HEK293 (cell line): ENCODE measurements around the gene NEAT1.

ENCODE experiments used
- CTCF ChIA-PET: fragments of 350-600 bp; formaldehyde crosslinking; extraction: SDS; loops from one replicate; lab custom pipeline; 2021; ENCODE audit warnings: antibody characterized with exemption; lab: Yijun Ruan, JAX
- POLR2A ChIA-PET: fragments of 300-600 bp; formaldehyde crosslinking; extraction: SDS; loops from one replicate; lab custom pipeline; 2020; ENCODE audit warnings: antibody characterized with exemption, inconsistent platforms; lab: Yijun Ruan, JAX
- H3K27ac ChIP-seq: fragments of 200-500 bp; sonication (Bioruptor generic); 2 replicates; pipeline ENCODE4 v1.5.1; 2014; ENCODE audit warnings: low read depth, low read length, control low read depth, inconsistent platforms; ENCODE audit errors: extremely low read depth
- H3K36me3 ChIP-seq, 2 experiments: fragments of 200-500 bp in 1 of 2; sonication (Bioruptor generic) in 1 of 2; 1 replicate in 1 of 2; 2 replicates in 1 of 2; pipeline ENCODE4 v1.5.1; 2014 to 2017; ENCODE audit warnings: inconsistent platforms in 2 of 2, low read length in 2 of 2; ENCODE audit not compliant: control insufficient read depth in 2 of 2, insufficient read depth in 1 of 2
- H3K4me1 ChIP-seq: fragments of 200-500 bp; sonication (Bioruptor generic); 2 replicates; pipeline ENCODE4 v1.5.1; 2014; ENCODE audit warnings: mild to moderate bottlenecking, low read length, inconsistent platforms; ENCODE audit not compliant: control insufficient read depth, insufficient read depth
- H3K4me3 ChIP-seq: 2 replicates; pipeline ENCODE4 v1.5.1; 2011; ENCODE audit warnings: low read depth, mild to moderate bottlenecking, control low read depth, low read length, moderate library complexity
- H3K9me3 ChIP-seq: fragments of 200-500 bp; sonication (Bioruptor generic); 2 replicates; pipeline ENCODE4 v1.5.1; 2014; ENCODE audit warnings: low read depth, low read length, inconsistent platforms; ENCODE audit not compliant: control insufficient read depth, insufficient read depth
- GLIS1 ChIP-seq: fragments of 450-650 bp; formaldehyde crosslinking; IDR thresholded peaks from 2 replicates; pipeline ENCODE4 v1.5.1; 2016; ENCODE audit warnings: missing biosample characterization, missing genetic modification characterization
- GLIS2 ChIP-seq: fragments of 450-650 bp; formaldehyde crosslinking; IDR thresholded peaks from 2 replicates; pipeline ENCODE4 v1.5.1; 2016; ENCODE audit warnings: missing biosample characterization, missing genetic modification characterization
- HOXD13 ChIP-seq: sonication (generic); formaldehyde crosslinking; IDR thresholded peaks from 2 replicates; pipeline ENCODE4 v1.8.0; 2022; ENCODE audit warnings: missing genetic modification reagents, borderline replicate concordance
- OVOL3 ChIP-seq: fragments of 450-650 bp; formaldehyde crosslinking; IDR thresholded peaks from 2 replicates; pipeline ENCODE4 v1.5.1; 2016; ENCODE audit warnings: missing biosample characterization, missing genetic modification characterization
- REPIN1 ChIP-seq: fragments of 450-650 bp; formaldehyde crosslinking; IDR thresholded peaks from 2 replicates; pipeline ENCODE4 v1.5.1; 2017; ENCODE audit warnings: missing biosample characterization, missing genetic modification characterization, low read depth
- SCRT2 ChIP-seq: fragments of 450-650 bp; formaldehyde crosslinking; IDR thresholded peaks from 2 replicates; pipeline ENCODE4 v1.5.1; 2016; ENCODE audit warnings: missing biosample characterization, missing genetic modification characterization
- SP2 ChIP-seq: fragments of 450-650 bp; formaldehyde crosslinking; IDR thresholded peaks from 2 replicates; pipeline ENCODE4 v1.5.1; 2016; ENCODE audit warnings: missing biosample characterization, missing genetic modification characterization
- TRIM28 ChIP-seq: IDR thresholded peaks from 2 replicates; pipeline ENCODE4 v1.6.1; 2011; ENCODE audit warnings: low read length, control low read depth, borderline replicate concordance
- YY2 ChIP-seq: fragments of 450-650 bp; formaldehyde crosslinking; IDR thresholded peaks from 2 replicates; pipeline ENCODE4 v1.5.1; 2016; ENCODE audit warnings: missing biosample characterization, missing genetic modification characterization
- ZBTB1 ChIP-seq: fragments of 450-650 bp; formaldehyde crosslinking; IDR thresholded peaks from 2 replicates; pipeline ENCODE4 v1.5.1; 2016; ENCODE audit warnings: missing biosample characterization, missing genetic modification characterization
- ZBTB20 ChIP-seq: fragments of 450-650 bp; formaldehyde crosslinking; IDR thresholded peaks from 2 replicates; pipeline ENCODE4 v1.5.1; 2016; ENCODE audit warnings: missing biosample characterization, missing genetic modification characterization
- ZBTB48 ChIP-seq: fragments of 450-650 bp; formaldehyde crosslinking; IDR thresholded peaks from 2 replicates; pipeline ENCODE4 v1.5.1; 2016; ENCODE audit warnings: missing biosample characterization, missing genetic modification characterization
- ZFHX2 ChIP-seq: fragments of 450-650 bp; formaldehyde crosslinking; conservative IDR thresholded peaks from 2 replicates; pipeline ENCODE4 v1.5.1; 2016; ENCODE audit warnings: missing biosample characterization, missing genetic modification characterization
- ZFP41 ChIP-seq: fragments of 450-650 bp; formaldehyde crosslinking; IDR thresholded peaks from 2 replicates; pipeline ENCODE4 v1.5.1; 2016; ENCODE audit warnings: missing biosample characterization, missing genetic modification characterization, borderline replicate concordance
- ZNF155 ChIP-seq: fragments of 450-650 bp; formaldehyde crosslinking; IDR thresholded peaks from 2 replicates; pipeline ENCODE4 v1.5.1; 2016; ENCODE audit warnings: missing biosample characterization, missing genetic modification characterization
- ZNF223 ChIP-seq: fragments of 450-650 bp; formaldehyde crosslinking; IDR thresholded peaks from 2 replicates; pipeline ENCODE4 v1.5.1; 2016; ENCODE audit warnings: missing biosample characterization, missing genetic modification characterization
- ZNF274 ChIP-seq, 2 experiments: fragments of 200-500 bp in 1 of 2; fragments of 450-650 bp in 1 of 2; sonication (Bioruptor generic) in 1 of 2; formaldehyde crosslinking in 1 of 2; IDR thresholded peaks; 2 replicates each; pipeline versions ENCODE4 v1.5.1 to v1.6.1; 2014 to 2016; ENCODE audit warnings: borderline replicate concordance in 1 of 2, inconsistent platforms in 1 of 2, low read length in 1 of 2, missing biosample characterization in 1 of 2, missing genetic modification characterization in 1 of 2
- ZNF433 ChIP-seq: fragments of 450-650 bp; formaldehyde crosslinking; IDR thresholded peaks from 2 replicates; pipeline ENCODE4 v1.5.1; 2016; ENCODE audit warnings: missing biosample characterization, missing genetic modification characterization, low read depth
- ZNF629 ChIP-seq: fragments of 450-650 bp; formaldehyde crosslinking; IDR thresholded peaks from 2 replicates; pipeline ENCODE4 v1.5.1; 2017; ENCODE audit warnings: missing biosample characterization, missing genetic modification characterization
- ZNF654 ChIP-seq: fragments of 450-650 bp; formaldehyde crosslinking; IDR thresholded peaks from 2 replicates; pipeline ENCODE4 v1.5.1; 2016; ENCODE audit warnings: low read depth, missing biosample characterization, missing genetic modification characterization
- ZNF692 ChIP-seq: fragments of 450-650 bp; formaldehyde crosslinking; IDR thresholded peaks from 2 replicates; pipeline ENCODE4 v1.5.1; 2016; ENCODE audit warnings: missing biosample characterization, missing genetic modification characterization
- ZNF76 ChIP-seq: fragments of 450-650 bp; formaldehyde crosslinking; IDR thresholded peaks from 2 replicates; pipeline ENCODE4; 2016; ENCODE audit warnings: low read depth, missing biosample characterization, missing genetic modification characterization, borderline replicate concordance
- ZNF837 ChIP-seq: fragments of 450-650 bp; formaldehyde crosslinking; IDR thresholded peaks from 2 replicates; pipeline ENCODE4 v1.5.1; 2016; ENCODE audit warnings: missing biosample characterization, missing genetic modification characterization
- TF ChIP-seq, protein P1 (sequence below): fragments of 450-650 bp; formaldehyde crosslinking; IDR thresholded peaks from 2 replicates; pipeline ENCODE4 v1.5.1; 2016; ENCODE audit warnings: missing biosample characterization, missing genetic modification characterization
- TF ChIP-seq, protein P2 (sequence below): fragments of 450-650 bp; formaldehyde crosslinking; IDR thresholded peaks from 2 replicates; pipeline ENCODE4 v1.5.1; 2017; ENCODE audit warnings: missing biosample characterization, mild to moderate bottlenecking, missing genetic modification characterization, moderate library complexity
- TF ChIP-seq, protein P3 (sequence below): fragments of 450-650 bp; formaldehyde crosslinking; IDR thresholded peaks from 2 replicates; pipeline ENCODE4 v1.5.1; 2016; ENCODE audit warnings: missing biosample characterization, missing genetic modification characterization

NEAT1 gene

DNA sequence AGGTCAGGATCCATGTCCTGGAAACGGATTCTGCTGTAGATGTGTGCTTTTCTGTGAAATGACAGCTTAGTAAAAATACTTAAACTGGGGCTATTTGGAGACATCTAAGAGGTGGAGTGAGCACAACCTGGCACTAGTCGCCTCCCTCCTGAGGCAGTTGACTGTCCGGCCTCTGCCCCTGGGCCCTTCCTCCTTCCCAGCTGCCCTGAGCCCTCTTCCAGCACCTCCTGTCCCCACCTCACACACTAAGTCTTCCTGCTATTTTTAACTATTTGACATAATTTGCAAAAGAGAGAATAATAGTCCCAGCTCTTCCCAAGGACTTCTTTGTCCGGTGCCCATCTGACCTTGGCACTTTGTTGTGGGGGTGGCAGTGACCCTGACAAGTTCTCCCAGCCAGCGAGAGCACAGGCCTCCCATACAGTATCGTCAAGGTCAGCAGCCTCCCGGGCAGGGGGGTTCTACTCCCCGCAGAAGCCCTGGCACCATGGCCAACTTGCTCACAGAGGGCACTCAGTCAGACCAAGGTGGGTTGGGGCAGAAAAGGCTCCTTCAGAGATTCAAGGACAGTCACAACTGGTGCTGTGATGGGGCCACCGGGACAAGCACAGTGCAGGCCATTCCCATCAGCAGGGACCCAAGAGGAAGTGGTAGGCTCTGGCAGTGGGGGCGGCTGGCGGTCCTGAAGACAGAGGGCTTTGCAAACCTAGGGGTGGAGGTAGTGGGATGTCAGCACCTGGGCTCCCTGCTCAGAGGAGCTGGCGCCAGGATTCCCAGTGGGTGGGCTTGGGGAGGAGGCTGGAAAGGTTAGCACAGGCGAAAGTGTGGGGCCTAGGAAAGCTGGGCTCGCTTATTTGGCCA is 5.5 kb upstream of the NEAT1 start (continued):
- TF ChIP-seq ZNF274 (IDR thresholded peaks at IDR 0.05; ENCODE audit: low read length) (no peak), ZNF274 (tag by site-specific recombination; IDR thresholded peaks at IDR 0.05; ENCODE audit: borderline replicate concordance) (no peak), SP2 (tag by site-specific recombination) (peak; percentile 29), TRIM28 (0 out of 2 replicates have a peak, but pooled peaks have one; percentile 3), ZNF155 (tag by site-specific recombination) (no peak), ZFHX2 (tag by site-specific recombination) (peak; percentile 77), HOXD13 (CRISPR knock-in tag) (no peak)
- TF ChIP-seq, protein P1, sequence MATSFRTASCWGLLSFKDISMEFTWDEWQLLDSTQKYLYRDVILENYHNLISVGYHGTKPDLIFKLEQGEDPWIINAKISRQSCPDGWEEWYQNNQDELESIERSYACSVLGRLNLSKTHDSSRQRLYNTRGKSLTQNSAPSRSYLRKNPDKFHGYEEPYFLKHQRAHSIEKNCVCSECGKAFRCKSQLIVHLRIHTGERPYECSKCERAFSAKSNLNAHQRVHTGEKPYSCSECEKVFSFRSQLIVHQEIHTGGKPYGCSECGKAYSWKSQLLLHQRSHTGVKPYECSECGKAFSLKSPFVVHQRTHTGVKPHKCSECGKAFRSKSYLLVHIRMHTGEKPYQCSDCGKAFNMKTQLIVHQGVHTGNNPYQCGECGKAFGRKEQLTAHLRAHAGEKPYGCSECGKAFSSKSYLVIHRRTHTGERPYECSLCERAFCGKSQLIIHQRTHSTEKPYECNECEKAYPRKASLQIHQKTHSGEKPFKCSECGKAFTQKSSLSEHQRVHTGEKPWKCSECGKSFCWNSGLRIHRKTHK (tag by site-specific recombination): no peak

DNA sequence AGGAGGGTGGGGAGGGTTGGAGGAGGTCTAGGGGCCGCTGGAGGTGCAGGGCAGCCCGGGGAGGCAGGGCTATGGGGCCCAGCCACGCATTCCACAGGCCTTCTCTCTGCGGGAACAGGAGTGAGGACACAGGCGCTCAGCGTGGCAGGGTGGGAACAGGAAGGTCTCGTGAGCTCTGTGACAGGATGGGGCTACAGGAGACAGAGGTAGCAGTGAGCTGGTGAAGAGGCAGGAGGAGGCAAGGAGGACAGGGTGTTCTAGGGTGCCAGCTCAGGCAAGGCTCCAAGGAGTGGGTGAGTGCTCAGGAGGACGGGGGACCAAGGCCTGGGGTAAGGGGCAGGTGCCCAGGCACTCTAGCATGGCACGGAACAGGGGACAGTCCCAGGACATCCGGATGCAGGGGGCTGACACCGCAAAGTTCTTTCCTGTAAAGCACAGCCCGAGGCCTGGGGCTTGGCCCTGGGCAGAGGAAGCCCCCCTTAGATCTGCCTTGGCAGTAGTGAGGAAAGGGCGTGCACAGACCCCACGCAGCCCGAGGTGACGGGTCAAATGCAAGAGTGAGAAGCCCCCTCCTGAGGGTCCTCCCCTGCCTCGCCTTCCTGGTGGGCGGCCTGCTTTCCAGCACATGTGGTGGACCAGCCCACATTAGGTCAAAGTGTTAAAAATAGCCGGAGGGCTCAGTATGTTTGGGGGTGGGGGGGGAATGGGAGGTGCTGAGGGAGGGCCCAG is 4.7 kb upstream of the NEAT1 start:
- ChIA-PET POLR2A (interaction anchor here (1.0 to 16.9 kb wide), 9 partner anchors 12 to 107 kb away, joined by 3 to 1129 read pairs (median 9); partner anchors contain the start of genes MALAT1, SCYL1 and SLC25A45), CTCF (interaction anchor here (0.7 to 3.9 kb wide), 7 partner anchors 15 to 91 kb away, joined by 3 to 36 read pairs (median 7); partner anchors contain the start of gene MALAT1)
- no peaks in the 10 kb centered on the region for H3K9me3 ChIP-seq
- peaks cover 0 to 7% of the 10 kb centered on the region in 2 experiments; a peak in 1 of 3 replicates for H3K36me3 ChIP-seq
- H3K4me1 ChIP-seq: peaks cover 6% of the 10 kb centered on the region
- H3K27ac ChIP-seq: peak overlapping the region; percentile 98; the same call in 1 of the 2 replicates
- H3K4me3 ChIP-seq: no peak overlapping the region
- no peak for TF ChIP-seq REPIN1
- TF ChIP-seq ZFP41 (tag by site-specific recombination): no peak
- no peak for TF ChIP-seq ZNF629 (tag by site-specific recombination)
- TF ChIP-seq ZNF692 (tag by site-specific recombination): peak; percentile 41; the same call in 1 of the 2 replicates
- TF ChIP-seq, protein P2, sequence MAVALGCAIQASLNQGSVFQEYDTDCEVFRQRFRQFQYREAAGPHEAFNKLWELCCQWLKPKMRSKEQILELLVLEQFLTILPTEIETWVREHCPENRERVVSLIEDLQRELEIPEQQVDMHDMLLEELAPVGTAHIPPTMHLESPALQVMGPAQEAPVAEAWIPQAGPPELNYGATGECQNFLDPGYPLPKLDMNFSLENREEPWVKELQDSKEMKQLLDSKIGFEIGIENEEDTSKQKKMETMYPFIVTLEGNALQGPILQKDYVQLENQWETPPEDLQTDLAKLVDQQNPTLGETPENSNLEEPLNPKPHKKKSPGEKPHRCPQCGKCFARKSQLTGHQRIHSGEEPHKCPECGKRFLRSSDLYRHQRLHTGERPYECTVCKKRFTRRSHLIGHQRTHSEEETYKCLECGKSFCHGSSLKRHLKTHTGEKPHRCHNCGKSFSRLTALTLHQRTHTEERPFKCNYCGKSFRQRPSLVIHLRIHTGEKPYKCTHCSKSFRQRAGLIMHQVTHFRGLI: no peak
- TF ChIP-seq ZBTB48 (tag by site-specific recombination): peak; percentile 63
- no peak for TF ChIP-seq HOXD13 (CRISPR knock-in tag)
- no peak for TF ChIP-seq ZNF433 (tag by site-specific recombination)
- TF ChIP-seq ZNF223 (tag by site-specific recombination): no peak
- TF ChIP-seq SCRT2 (tag by site-specific recombination): 0 out of 2 replicates have a peak, but pooled peaks have one; percentile 12
- peak; percentile 46; the same call in 1 of the 2 replicates for TF ChIP-seq GLIS2
- peak; percentile 42; the same call in 1 of the 2 replicates for TF ChIP-seq ZBTB20
- TF ChIP-seq ZNF837 (tag by site-specific recombination): no peak
- no peak for TF ChIP-seq YY2 (tag by site-specific recombination)
- no peak for TF ChIP-seq OVOL3
- TF ChIP-seq ZNF76 (tag by site-specific recombination): no peak
- TF ChIP-seq, protein P3, sequence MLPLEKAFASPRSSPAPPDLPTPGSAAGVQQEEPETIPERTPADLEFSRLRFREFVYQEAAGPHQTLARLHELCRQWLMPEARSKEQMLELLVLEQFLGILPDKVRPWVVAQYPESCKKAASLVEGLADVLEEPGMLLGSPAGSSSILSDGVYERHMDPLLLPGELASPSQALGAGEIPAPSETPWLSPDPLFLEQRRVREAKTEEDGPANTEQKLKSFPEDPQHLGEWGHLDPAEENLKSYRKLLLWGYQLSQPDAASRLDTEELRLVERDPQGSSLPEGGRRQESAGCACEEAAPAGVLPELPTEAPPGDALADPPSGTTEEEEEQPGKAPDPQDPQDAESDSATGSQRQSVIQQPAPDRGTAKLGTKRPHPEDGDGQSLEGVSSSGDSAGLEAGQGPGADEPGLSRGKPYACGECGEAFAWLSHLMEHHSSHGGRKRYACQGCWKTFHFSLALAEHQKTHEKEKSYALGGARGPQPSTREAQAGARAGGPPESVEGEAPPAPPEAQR (tag by site-specific recombination): no peak
- no peak for TF ChIP-seq ZNF654 (tag by site-specific recombination)
- peak; percentile 70 for TF ChIP-seq GLIS1 (tag by site-specific recombination)
- no peak for TF ChIP-seq ZNF155 (tag by site-specific recombination)
- TF ChIP-seq ZBTB1 (tag by site-specific recombination): no peak
